NCI-H1048 (cell line): ENCODE results near the gene RPL14.

Source experiments
- DNase-seq: peaks from one replicate; lab custom pipeline; 2025; lab: John Stamatoyannopoulos, UW

RPL14 gene

DNA sequence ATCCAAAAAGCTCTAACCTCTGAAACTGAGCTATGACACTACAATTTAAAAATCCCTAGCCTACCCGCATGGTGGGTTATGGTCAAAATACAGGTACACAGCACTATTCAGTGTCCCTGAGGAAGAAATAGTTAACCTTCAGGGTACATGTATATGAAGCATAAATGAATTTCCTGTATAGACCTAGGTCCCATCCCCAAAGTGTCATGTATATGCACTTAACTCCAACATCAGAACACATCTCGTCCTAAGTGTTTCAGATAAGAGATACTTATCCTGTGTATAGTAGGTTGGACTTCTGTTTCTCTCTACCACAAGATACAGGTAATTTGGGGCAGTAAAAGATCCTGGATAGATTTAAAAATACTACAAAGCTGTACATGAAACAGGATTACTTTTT lies 6.4 kb downstream of the RPL14 start:
- no peak for DNase-seq

DNA sequence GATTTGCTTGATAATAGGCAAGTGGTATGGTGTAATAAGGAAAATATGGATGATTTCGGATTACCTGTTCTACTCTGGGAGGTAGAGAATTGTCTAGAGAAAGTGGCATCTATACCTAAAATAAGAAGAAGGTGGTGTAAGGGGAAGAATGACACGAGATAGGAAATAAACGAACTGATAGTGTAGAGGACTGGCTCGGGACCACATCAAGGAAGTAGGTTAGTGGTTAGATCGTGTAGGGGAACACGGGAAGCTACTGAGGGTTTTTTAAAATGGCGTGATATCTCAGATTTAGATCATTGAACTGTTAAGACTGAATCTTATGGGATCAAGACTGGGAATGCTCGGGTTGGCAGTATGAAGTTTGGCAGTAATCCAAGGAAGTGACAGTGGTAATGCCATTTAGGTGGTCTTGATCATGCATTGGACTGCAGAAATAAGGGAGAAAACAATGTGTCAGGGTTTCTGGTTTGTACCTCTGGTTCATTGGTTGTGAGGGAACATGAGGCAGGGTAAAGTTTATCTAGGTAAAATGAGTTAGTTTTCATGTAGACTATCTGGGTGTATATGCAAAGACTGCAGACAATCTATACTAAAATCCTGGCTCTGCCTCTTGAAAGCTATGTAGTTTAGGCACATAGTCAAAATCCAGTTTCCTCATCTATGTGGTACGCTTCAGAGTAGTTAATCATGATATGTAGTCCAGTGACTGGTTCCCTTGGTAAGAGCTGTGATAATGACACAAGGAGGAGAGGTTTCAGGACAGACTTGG lies 7.4 kb downstream of the RPL14 start:
- no peak for DNase-seq

DNA sequence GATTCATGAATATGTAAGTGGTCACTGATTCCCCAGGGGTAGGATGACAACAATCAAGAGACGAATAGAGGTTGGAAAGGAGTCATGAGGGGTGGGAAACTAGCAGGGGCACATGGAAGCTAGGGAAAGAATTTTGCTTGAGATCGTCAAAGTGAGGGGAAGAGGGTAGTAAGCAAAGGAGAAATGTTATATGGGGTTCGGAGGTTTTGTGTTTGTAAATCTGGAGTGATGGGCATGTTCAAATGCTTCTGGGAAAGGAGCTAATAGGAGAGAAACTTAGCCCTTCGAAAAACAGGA lies 7.9 kb downstream of the RPL14 start:
- no peak for DNase-seq

DNA sequence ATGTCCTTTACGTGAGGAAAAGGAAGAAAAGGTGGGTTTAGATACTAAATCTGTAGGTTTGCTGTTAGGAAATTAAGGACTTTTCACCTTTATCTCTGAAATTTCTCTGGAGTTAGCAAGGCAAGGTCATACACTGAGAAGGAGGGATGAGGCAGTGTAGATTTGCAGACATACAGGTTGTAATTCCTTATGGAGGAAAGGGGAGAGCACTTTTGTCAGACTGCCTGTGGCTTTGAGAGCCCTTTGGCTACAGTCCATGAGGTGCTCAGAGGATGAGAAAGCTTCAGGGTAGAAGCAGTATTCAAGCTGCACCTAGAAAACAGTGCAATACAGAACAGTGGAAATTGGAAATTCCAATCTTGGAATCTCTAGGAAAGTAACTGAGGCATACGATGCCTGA lies 8.3 kb downstream of the RPL14 start:
- DNase-seq: no peak

DNA sequence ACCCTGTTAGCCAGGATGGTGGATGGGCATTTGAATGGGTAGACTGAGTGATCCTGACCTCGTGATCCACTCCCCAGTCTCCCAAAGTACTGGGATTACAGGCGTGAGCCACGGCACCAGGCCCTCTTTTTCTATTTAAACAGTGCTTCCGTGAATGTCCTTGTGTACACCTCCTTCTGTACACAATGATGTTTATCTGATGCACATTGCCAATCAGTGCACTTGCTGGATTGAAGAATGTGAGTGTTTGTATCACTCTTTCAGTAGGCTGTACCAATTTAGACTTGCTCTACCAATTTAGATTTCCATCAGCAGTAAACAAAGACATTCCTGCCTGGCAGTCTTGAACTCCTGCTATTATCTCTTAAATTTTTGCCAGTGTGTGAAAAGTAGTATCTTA lies 10.9 kb downstream of the RPL14 start:
- no peak for DNase-seq

DNA sequence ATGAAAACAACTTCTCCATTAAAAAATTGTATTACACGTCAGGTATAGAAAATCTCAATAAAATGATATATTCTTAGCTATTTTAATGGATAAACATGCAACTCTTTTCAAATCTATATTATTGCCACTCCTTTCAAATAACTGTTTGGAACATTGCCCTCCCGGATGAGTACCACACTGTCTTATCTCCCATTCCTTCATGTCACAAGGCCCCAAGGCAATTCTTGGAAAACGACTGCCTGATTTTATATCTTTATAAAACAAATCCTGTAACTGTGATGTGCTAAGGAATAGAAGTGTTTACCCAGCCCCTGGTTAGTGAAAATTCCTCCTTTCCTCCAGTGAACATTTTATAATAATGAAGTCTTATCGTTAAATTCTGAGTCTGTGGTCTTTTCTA lies 13.6 kb downstream of the RPL14 start:
- no peak for DNase-seq

DNA sequence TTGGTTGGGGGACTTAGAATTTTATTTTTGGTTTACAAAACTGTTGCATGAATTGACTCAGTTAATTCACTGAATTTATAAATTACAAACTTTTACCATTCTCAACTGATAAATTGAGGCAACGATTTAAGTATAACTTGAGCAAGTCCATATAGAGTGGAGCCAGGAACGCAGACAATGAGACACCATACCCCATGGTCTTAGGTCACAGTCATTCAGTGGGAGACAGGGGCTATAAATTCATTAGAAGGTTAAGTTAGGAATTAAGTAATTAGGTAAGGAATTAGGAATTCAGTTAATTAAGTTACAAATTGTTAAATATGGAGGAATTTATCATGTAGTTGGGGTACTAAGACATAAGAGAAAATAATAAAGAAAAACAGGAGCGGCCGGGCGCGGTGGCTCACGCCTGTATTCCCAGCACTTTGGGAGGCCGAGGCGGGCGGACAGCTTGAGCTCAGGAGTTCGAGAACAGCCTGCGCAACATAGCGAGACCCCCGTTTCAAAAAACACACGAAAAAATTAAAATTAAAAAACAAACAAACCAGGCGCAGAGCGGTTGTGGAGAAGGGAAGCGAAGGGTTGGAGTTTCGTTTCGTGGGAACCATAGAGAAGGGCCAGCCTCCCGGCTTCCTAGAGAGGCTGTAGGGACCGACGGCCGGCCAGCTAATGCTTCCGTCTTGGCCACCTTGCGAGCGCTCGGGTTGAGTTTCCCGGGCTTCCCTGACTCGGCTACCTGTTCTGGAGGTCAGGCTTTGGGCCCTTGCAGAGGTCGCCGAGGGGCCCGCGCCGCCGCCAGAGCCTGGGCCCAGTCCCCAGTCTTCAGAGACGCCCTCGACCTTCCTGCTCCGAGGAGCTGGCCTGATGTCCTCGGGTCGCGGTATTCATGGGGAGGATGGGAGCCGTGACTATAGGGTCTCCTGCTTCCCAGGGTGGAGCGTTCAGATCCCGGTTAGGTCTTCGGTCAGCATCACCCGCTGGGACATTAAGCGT lies 19.6 kb downstream of the RPL14 start, which contains the start of gene ZNF619:
TSS of gene ZNF619 (plus strand) at position 645 of the 993 bp plus-strand sequence. CDS start 858 bp downstream, outside the sequence.
- DNase-seq: peak; percentile 41

DNA sequence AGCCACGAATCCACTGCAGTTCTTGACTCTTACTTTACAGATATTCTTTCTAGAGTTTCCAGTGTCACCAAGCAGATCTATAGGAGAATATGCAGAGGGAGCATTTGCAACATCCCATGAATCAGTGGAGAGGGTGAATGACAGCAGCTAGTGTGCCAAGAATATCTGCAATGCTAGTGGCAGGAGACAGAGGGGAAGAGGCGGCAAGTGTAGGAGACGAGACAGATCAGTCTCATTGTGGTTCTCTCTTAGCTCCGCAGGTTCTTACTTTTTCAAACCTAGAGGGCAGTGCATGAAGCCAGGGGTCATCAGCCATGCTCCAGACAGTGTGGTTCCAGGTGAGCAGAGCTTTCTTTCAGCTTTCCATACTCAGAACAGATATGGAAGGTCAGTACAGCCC lies 20.5 kb downstream of the RPL14 start:
- DNase-seq: no peak

DNA sequence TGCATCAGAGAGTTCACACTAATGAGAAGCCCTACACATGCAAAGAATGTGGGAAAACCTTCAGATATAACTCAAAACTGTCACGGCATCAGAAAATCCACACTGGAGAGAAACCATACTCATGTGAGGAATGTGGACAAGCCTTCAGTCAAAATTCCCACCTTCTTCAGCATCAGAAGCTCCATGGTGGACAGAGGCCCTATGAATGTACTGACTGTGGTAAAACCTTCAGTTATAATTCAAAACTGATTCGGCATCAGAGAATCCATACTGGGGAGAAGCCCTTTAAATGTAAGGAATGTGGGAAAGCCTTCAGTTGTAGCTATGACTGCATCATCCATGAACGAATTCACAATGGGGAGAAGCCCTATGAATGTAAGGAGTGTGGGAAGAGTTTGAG lies 30.0 kb downstream of the RPL14 start:
- no peak for DNase-seq

DNA sequence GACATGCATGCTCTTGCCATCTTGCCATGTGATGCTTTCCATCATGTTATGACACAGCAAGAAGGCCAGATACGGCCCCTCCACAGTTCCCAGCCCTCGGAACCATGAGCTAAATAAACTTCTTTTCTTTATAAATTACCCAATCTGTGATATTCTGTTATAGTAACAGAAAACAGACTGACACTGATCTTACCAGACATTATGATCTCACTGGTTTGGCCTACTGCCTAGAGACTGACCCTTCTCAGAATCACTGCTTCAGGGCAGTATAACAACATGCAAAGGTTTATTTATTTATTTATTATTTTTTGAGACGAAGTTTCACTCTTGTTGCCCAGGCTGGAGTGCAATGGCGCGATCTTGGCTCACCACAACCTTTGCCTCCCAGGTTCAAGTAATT lies 33.8 kb downstream of the RPL14 start:
- DNase-seq: no peak

DNA sequence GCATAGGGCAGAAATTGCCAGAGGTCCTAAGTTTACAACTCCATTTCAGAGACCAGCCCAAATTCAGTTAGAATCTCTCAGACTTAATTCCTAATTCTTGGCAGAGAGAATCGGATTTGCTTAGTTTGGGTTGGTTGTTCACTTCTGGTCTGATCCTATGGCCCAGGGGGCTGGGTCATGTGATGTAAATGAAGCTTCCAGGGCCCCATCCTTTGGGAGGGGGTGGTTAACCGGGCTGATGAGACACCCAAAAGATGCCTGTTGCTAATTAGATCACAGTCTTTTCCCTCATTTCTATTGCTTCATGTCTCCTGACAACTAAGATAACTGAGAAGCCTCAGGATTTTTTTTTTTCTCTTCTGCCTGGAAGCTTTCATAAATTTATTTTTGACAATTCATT lies 37.6 kb downstream of the RPL14 start:
- DNase-seq: no peak

DNA sequence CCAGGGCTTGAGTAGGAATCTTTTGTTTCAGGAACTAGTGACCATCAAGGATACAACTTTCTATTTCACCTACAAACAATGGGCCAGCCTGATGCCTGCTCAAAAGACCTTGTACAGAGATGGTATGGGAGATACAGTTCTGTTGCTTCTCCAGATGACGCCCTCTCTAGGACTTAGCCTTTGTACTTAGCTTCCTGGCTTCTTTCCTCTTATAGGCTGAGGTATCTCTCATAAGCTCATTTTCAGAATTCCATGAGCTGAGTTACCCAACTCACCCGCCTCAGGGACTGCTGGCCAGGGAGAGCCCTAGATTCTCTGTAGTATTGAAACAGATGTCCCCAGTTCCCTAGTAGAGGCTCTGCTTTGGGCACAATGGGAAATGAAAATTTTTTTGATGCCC lies 40.1 kb downstream of the RPL14 start:
- DNase-seq: no peak

DNA sequence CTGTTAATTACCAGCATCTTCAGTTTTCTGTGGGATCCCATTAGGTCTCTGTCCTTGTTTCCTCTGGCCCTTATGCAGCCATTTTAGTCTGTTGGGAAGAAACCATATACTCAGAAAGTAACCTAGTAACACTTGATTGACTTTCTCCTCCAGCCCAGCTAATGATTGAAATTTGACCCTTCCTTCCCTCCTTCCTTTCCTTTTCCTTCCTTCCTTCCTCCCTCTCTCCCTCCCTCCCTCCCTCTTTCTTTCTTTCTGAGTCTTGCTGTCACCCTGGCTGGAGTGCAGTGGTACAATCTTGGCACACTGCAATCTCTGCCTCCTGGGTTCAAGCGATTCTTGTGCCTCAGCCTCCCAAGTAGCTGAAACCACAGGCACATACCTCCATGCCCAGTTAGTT lies 42.8 kb downstream of the RPL14 start:
- no peak for DNase-seq

DNA sequence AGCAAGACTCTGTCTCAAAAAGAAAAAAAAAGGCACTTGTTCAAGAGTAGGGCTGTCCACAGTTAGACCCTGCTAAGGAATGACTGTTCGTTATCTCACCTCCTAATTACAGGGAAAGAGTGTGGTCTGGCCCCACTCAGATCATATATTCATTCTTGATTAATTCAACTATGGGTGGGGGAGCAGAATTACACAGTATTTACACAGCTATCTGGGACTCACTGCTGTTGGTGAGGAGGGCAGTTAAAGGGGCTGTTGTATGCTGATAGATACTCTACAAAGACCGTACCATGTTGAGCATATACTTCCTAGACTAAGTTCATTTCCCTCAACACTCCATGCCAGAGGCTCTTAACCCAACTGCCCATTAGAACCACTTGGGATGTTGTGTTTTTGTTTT lies 44.9 kb downstream of the RPL14 start:
- no peak for DNase-seq

DNA sequence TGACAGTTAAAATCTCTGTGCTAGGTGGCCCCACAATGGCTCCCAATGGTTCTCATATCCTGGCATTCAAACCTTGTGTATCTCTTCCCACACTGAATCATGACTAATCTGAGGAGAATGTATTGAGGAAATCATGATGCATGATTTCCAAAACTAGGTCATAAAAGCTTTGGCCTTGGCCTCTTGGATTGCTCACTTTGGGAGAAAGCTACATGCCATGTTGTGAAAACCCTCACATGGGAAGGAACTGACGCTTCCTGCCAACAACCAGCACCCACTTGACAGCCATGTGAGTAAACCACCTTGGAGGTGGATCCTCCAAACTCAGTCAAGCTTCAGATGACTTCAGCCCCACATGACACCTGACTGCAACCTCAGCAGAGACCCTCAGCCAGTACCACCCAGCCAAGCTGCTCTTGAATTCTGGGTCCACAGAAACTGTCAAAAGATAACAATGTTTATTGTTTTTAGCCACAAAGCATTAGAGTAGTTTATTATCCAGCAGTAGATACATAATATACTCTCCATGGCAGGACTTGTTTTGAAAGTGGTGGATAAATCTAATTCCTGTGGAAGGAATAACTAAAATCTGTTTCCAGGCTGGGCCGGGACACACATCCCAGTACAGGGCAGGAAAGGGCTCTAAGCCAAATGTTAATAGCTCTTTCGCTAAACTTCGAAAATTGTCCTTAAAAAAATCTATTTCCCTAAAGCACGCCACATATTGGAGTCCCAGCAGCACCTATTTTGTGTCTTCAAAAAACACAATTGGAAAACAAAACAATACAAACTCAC lies 47.7 kb downstream of the RPL14 start:
- no peak for DNase-seq

DNA sequence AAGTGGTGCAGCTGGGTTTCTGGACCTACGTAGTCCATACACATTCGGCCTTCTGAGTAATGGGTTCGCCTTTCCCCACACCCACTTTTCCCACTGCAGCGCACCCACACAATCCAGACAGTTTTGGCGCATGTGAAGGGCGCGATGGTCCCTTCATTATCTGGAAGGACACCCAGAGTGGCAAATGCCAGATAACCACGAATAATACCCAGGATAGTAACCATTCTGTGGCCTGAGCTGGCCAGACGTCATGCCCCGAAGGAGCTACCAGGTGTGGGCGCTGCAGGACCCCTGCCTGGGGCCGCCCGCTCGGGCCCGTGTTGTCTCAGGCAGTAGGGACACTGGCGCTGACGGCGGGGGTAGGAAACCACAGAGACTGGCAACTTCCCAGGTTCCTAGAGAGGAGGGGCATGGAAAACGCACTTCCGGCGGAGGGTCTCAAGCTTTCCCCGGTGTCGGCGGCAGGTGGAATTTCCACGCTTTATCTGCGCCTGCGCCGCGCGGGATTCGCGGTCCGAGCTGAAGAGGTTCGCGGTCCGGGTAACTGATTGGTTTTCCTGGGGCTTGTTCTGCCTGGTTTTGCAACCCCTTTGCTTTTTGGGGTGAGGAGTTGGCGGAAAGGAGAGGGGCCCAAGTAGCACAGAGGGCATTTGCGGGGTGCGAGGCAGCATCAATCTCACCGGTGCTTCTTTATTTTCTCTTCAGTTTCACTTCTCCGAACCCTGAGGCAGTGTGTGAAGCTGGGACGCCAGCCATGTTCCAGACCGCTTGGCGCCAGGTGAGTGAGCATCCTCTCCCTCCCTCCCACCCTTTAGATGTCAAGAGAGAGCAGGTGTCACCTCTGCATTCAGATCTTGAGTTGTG lies 48.7 kb downstream of the RPL14 start, which contains the start of gene ZNF620:
TSS of gene ZNF620 (plus strand) at position 441 of the 864 bp plus-strand sequence. CDS start at position 755, 314 bp downstream.
- DNase-seq: peak; percentile 86

DNA sequence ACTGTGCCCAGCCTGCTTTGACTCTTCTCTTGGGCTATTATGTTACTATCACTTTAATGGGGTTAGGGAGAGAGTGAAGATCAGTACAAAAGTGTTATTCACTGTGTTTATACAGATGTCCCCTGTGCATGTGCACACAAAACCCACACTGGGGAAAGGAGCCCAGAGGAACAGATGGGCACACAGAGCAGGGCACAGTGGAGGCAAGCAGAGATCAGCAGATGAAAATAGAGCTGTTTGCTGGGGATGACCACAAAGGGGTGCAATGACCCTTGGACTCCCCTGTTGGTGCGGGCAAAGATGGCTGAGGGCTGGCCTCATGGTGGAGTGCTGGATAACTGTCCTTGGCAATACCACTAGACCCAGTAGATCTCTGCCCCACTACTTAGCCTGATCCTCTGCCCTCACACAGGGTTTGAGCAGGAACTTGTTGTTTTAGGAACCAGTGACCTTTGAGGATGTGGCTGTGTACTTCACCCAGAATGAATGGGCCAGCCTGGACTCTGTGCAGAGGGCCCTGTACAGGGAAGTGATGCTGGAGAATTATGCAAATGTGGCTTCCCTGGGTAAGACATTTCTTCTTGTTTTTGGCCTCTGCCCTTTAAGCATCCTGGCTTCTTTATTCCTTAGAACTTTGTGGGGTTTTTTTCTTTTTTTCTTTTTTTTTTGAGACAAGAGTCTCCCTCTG lies 54.0 kb downstream of the RPL14 start:
- no peak for DNase-seq

DNA sequence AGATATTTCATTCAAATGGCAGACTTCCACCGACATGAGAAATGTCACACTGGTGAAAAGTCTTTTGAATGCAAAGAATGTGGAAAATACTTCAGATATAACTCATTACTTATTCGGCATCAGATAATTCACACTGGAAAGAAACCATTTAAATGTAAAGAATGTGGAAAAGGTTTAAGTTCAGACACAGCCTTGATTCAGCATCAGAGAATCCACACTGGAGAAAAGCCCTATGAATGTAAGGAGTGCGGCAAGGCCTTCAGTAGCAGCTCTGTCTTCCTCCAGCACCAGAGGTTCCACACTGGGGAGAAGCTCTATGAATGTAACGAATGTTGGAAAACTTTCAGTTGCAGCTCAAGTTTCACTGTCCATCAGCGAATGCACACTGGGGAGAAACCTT lies 59.1 kb downstream of the RPL14 start:
- DNase-seq: no peak

DNA sequence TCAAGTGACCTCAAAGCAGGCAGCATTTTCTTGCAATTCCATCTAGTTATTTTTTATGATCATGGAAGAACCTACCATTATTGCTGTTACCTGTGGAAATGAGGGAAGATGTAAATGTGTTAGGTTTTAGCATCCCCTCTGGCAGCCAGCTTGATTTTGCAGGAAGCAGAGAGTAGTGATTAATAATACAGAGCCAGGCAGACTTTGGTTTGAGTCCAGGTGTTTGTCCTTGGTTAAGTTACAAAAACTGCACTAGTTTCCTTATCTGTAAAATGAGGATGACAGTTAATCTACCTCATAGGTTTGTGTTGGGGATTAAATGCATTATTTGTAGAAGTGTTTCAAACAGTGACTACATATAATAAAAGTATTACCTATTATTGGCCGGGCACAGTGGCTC lies 60.9 kb downstream of the RPL14 start:
- no peak for DNase-seq
